ENCODE measurements around the gene PHF12. TPM values are rescaled to one million over a fixed set of nuclear protein-coding genes. Genes with fewer than 3 reads are reported as not detected.
"Not testable (repeated sequence)": the region's sequence is repeated elsewhere in the genome, so short reads cannot be mapped to it uniquely, and the experiment has no call there.

PHF12 gene
- total and polyA plus RNA-seq, 2 experiments from 2014 or later, result 19.7 to 41.0 TPM

DNA sequence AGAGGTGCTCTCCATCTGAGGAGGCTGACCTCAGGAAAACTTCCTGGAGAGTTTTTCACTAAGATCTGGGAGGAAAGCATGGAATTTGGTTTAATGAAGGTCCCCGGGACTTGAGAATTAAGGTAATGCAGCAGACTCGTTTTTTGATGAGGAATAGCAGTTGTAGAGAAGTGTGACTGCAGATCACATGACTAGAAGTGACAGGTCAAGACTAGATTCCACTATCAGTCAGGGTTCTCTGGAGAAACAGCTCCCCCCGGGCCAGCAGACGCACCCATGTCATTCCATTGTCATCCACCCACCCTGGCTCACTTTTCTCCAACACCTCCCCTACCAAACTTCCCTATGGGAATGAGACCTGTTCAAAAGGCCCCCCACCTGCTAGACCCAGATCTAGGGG is 46.5 kb downstream of the PHF12 start (continued):
- TF ChIP-seq, protein P1, sequence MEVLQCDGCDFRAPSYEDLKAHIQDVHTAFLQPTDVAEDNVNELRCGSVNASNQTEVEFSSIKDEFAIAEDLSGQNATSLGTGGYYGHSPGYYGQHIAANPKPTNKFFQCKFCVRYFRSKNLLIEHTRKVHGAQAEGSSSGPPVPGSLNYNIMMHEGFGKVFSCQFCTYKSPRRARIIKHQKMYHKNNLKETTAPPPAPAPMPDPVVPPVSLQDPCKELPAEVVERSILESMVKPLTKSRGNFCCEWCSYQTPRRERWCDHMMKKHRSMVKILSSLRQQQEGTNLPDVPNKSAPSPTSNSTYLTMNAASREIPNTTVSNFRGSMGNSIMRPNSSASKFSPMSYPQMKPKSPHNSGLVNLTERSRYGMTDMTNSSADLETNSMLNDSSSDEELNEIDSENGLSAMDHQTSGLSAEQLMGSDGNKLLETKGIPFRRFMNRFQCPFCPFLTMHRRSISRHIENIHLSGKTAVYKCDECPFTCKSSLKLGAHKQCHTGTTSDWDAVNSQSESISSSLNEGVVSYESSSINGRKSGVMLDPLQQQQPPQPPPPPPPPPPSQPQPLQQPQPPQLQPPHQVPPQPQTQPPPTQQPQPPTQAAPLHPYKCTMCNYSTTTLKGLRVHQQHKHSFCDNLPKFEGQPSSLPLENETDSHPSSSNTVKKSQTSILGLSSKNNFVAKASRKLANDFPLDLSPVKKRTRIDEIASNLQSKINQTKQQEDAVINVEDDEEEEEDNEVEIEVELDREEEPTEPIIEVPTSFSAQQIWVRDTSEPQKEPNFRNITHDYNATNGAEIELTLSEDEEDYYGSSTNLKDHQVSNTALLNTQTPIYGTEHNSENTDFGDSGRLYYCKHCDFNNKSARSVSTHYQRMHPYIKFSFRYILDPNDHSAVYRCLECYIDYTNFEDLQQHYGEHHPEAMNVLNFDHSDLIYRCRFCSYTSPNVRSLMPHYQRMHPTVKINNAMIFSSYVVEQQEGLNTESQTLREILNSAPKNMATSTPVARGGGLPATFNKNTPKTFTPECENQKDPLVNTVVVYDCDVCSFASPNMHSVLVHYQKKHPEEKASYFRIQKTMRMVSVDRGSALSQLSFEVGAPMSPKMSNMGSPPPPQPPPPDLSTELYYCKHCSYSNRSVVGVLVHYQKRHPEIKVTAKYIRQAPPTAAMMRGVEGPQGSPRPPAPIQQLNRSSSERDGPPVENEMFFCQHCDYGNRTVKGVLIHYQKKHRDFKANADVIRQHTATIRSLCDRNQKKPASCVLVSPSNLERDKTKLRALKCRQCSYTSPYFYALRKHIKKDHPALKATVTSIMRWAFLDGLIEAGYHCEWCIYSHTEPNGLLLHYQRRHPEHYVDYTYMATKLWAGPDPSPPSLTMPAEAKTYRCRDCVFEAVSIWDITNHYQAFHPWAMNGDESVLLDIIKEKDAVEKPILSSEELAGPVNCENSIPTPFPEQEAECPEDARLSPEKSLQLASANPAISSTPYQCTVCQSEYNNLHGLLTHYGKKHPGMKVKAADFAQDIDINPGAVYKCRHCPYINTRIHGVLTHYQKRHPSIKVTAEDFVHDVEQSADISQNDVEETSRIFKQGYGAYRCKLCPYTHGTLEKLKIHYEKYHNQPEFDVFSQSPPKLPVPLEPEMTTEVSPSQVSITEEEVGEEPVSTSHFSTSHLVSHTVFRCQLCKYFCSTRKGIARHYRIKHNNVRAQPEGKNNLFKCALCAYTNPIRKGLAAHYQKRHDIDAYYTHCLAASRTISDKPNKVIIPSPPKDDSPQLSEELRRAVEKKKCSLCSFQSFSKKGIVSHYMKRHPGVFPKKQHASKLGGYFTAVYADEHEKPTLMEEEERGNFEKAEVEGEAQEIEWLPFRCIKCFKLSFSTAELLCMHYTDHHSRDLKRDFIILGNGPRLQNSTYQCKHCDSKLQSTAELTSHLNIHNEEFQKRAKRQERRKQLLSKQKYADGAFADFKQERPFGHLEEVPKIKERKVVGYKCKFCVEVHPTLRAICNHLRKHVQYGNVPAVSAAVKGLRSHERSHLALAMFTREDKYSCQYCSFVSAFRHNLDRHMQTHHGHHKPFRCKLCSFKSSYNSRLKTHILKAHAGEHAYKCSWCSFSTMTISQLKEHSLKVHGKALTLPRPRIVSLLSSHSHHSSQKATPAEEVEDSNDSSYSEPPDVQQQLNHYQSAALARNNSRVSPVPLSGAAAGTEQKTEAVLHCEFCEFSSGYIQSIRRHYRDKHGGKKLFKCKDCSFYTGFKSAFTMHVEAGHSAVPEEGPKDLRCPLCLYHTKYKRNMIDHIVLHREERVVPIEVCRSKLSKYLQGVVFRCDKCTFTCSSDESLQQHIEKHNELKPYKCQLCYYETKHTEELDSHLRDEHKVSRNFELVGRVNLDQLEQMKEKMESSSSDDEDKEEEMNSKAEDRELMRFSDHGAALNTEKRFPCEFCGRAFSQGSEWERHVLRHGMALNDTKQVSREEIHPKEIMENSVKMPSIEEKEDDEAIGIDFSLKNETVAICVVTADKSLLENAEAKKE (CRISPR knock-in tag; IDR thresholded peaks at IDR 0.05), result no peak
- no peak for TF ChIP-seq CREB1 (CRISPR knock-in tag; IDR thresholded peaks at IDR 0.05; ENCODE audit: low read depth)
- no peak for TF ChIP-seq EZH2phosphoT487 (IDR thresholded peaks at IDR 0.05; ENCODE audit: unreplicated experiment)

DNA sequence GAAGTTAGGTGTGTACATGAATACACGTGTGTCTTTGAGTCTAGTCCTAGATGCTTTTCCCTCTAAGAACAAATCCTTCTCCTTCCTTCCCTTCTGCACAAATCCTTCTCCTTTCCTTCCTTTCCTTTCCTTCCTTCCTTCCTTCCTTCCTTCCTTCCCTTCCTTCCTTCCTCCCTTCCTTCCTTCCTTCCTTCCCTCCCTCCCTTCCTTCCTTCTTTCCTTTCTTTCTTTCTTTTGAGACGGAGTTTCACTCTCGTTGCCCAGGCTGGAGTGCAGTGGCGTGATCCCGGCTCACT is 47.8 kb downstream of the PHF12 start:
- H3K4me2 ChIP-seq; H3K27me3 ChIP-seq (ENCODE audit: insufficient read depth); H3K27ac ChIP-seq (ENCODE audit: low read depth); H2AFZ ChIP-seq; H3K9me2 ChIP-seq (ENCODE audit: insufficient read depth); H3K9me3 Mint-ChIP-seq; DNase-seq (ENCODE audit: low spot score); ATAC-seq; H3K27ac Mint-ChIP-seq: not testable (repeated sequence)
- Mint-ChIP-seq H3K27me3 (ENCODE audit: insufficient read depth, low read depth, poor library complexity) (peaks cover 27% of the 10 kb centered on the region), H3K36me3 (ENCODE audit: low read depth) (peaks cover 52% of the 10 kb centered on the region), H3K4me3 (peak overlapping the region; percentile 64), H3K4me1 (peaks cover 45% of the 10 kb centered on the region)
- Histone ChIP-seq H3F3A (replicated peaks; ENCODE audit: low read depth) (peaks cover 48% of the 10 kb centered on the region), H4K20me1 (replicated peaks; ENCODE audit: insufficient read depth) (peaks cover 11% of the 10 kb centered on the region), H3K4me1 (ENCODE audit: insufficient read depth) (peaks cover 18% of the 10 kb centered on the region), H3K79me2 (replicated peaks; ENCODE audit: insufficient read depth) (peaks cover 19% of the 10 kb centered on the region; the same call in 1 of the 2 replicates), H3K4me3 (peak overlapping the region; percentile 92; the same call in 1 of the 2 replicates), H3K36me3 (ENCODE audit: insufficient read depth) (peaks cover 19% of the 10 kb centered on the region)

All from GM23338 (cell line).